Measurements from ENCODE around the gene PAX7.

PAX7 gene

GRCh38 chr1:18712252-18712600 lies 81.6 kb downstream of the PAX7 start:
- Mint-ChIP-seq H3K27ac (no peak overlapping the region), H3K36me3 (ENCODE audit: low read depth) (no peaks in the 10 kb centered on the region), H3K4me1 (ENCODE audit: low read depth) (peaks cover 4% of the 10 kb centered on the region), H3K27me3 (peaks cover 58% of the 10 kb centered on the region), H3K9me3 (no peaks in the 10 kb centered on the region), H3K4me3 (no peak overlapping the region)
- no peak for DNase-seq

- Mint-ChIP-seq H3K4me3 (no peak overlapping the region), H3K27me3 (peaks cover 76% of the 10 kb centered on the region), H3K27ac (no peak overlapping the region), H3K36me3 (ENCODE audit: low read depth) (no peaks in the 10 kb centered on the region), H3K9me3 (no peaks in the 10 kb centered on the region), H3K4me1 (ENCODE audit: low read depth) (peaks cover 7% of the 10 kb centered on the region)
- DNase-seq, result no peak
These were observed 83.9 kb downstream of the PAX7 start for GRCh38 chr1:18714404-18715175.

- H3K4me1 Mint-ChIP-seq (ENCODE audit: low read depth), result peaks cover 7% of the 10 kb centered on the region
- no peak for DNase-seq
- peaks cover 76% of the 10 kb centered on the region for H3K27me3 Mint-ChIP-seq
- no peaks in the 10 kb centered on the region for H3K9me3 Mint-ChIP-seq
- no peaks in the 10 kb centered on the region for H3K36me3 Mint-ChIP-seq (ENCODE audit: low read depth)
- no peak overlapping the region for H3K4me3 Mint-ChIP-seq
- H3K27ac Mint-ChIP-seq, result no peak overlapping the region
These were observed 85.6 kb downstream of the PAX7 start for GRCh38 chr1:18716112-18716784.

- Mint-ChIP-seq H3K4me1 (ENCODE audit: low read depth) (peaks cover 7% of the 10 kb centered on the region), H3K27me3 (peaks cover 81% of the 10 kb centered on the region), H3K4me3 (no peak overlapping the region), H3K9me3 (no peaks in the 10 kb centered on the region), H3K36me3 (ENCODE audit: low read depth) (no peaks in the 10 kb centered on the region), H3K27ac (no peak overlapping the region)
- DNase-seq, result no peak
These were observed 86.4 kb downstream of the PAX7 start for GRCh38 chr1:18716785-18717678.

GRCh38 chr1:18719786-18720451 lies 89.3 kb downstream of the PAX7 start:
- DNase-seq, result no peak
- Mint-ChIP-seq H3K9me3 (no peaks in the 10 kb centered on the region), H3K4me1 (ENCODE audit: low read depth) (peaks cover 7% of the 10 kb centered on the region), H3K27me3 (peaks cover 91% of the 10 kb centered on the region), H3K27ac (no peak overlapping the region), H3K4me3 (no peak overlapping the region), H3K36me3 (ENCODE audit: low read depth) (no peaks in the 10 kb centered on the region)

GRCh38 chr1:18721041-18721440 lies 90.4 kb downstream of the PAX7 start:
- Mint-ChIP-seq H3K36me3 (ENCODE audit: low read depth) (no peaks in the 10 kb centered on the region), H3K27me3 (peaks cover 91% of the 10 kb centered on the region), H3K27ac (no peak overlapping the region), H3K4me1 (ENCODE audit: low read depth) (peaks cover 7% of the 10 kb centered on the region), H3K4me3 (no peak overlapping the region), H3K9me3 (no peaks in the 10 kb centered on the region)
- no peak for DNase-seq

GRCh38 chr1:18721776-18722175 lies 91.1 kb downstream of the PAX7 start:
- H3K4me3 Mint-ChIP-seq, result no peak overlapping the region
- peaks cover 4% of the 10 kb centered on the region for H3K4me1 Mint-ChIP-seq (ENCODE audit: low read depth)
- H3K27ac Mint-ChIP-seq, result no peak overlapping the region
- H3K36me3 Mint-ChIP-seq (ENCODE audit: low read depth), result no peaks in the 10 kb centered on the region
- H3K27me3 Mint-ChIP-seq, result peaks cover 92% of the 10 kb centered on the region
- H3K9me3 Mint-ChIP-seq, result no peaks in the 10 kb centered on the region
- DNase-seq, result no peak

GRCh38 chr1:18722270-18722669 lies 91.6 kb downstream of the PAX7 start:
- H3K27me3 Mint-ChIP-seq, result peaks cover 95% of the 10 kb centered on the region
- no peak overlapping the region for H3K4me3 Mint-ChIP-seq
- H3K36me3 Mint-ChIP-seq (ENCODE audit: low read depth), result no peaks in the 10 kb centered on the region
- DNase-seq, result no peak
- no peaks in the 10 kb centered on the region for H3K9me3 Mint-ChIP-seq
- H3K4me1 Mint-ChIP-seq (ENCODE audit: low read depth), result peaks cover 3% of the 10 kb centered on the region
- H3K27ac Mint-ChIP-seq, result no peak overlapping the region

GRCh38 chr1:18723206-18723605 lies 92.6 kb downstream of the PAX7 start:
- Mint-ChIP-seq H3K27me3 (peaks cover 94% of the 10 kb centered on the region), H3K9me3 (no peaks in the 10 kb centered on the region), H3K36me3 (ENCODE audit: low read depth) (no peaks in the 10 kb centered on the region), H3K27ac (no peak overlapping the region), H3K4me3 (no peak overlapping the region), H3K4me1 (ENCODE audit: low read depth) (no peaks in the 10 kb centered on the region)
- no peak for DNase-seq

GRCh38 chr1:18723701-18724411 lies 93.2 kb downstream of the PAX7 start:
- Mint-ChIP-seq H3K27me3 (peaks cover 90% of the 10 kb centered on the region), H3K36me3 (ENCODE audit: low read depth) (no peaks in the 10 kb centered on the region), H3K4me1 (ENCODE audit: low read depth) (no peaks in the 10 kb centered on the region), H3K9me3 (no peaks in the 10 kb centered on the region), H3K4me3 (no peak overlapping the region), H3K27ac (no peak overlapping the region)
- no peak for DNase-seq

GRCh38 chr1:18724801-18725200 lies 94.2 kb downstream of the PAX7 start:
- Mint-ChIP-seq H3K27me3 (peaks cover 89% of the 10 kb centered on the region), H3K36me3 (ENCODE audit: low read depth) (no peaks in the 10 kb centered on the region), H3K9me3 (no peaks in the 10 kb centered on the region), H3K27ac (no peak overlapping the region), H3K4me3 (no peak overlapping the region), H3K4me1 (ENCODE audit: low read depth) (no peaks in the 10 kb centered on the region)
- no peak for DNase-seq

- H3K27me3 Mint-ChIP-seq, result peaks cover 86% of the 10 kb centered on the region
- no peak for DNase-seq
- H3K4me1 Mint-ChIP-seq (ENCODE audit: low read depth), result no peaks in the 10 kb centered on the region
- no peaks in the 10 kb centered on the region for H3K36me3 Mint-ChIP-seq (ENCODE audit: low read depth)
- H3K4me3 Mint-ChIP-seq, result no peak overlapping the region
- no peaks in the 10 kb centered on the region for H3K9me3 Mint-ChIP-seq
- H3K27ac Mint-ChIP-seq, result no peak overlapping the region
These were observed 94.7 kb downstream of the PAX7 start for GRCh38 chr1:18725231-18725895.

- Mint-ChIP-seq H3K27ac (no peak overlapping the region), H3K27me3 (peaks cover 77% of the 10 kb centered on the region), H3K9me3 (no peaks in the 10 kb centered on the region), H3K4me1 (ENCODE audit: low read depth) (no peaks in the 10 kb centered on the region), H3K36me3 (ENCODE audit: low read depth) (no peaks in the 10 kb centered on the region), H3K4me3 (no peak overlapping the region)
- no peak for DNase-seq
These were observed 95.7 kb downstream of the PAX7 start for GRCh38 chr1:18726368-18726767.

Data from activated T-cell treated with anti-CD3 and anti-CD28 coated beads, Interleukin-2, amount 50 U/mL, for 24 hours (primary cell).